ENCODE data around the gene MAPK1. TPM values are rescaled to one million over a fixed set of nuclear protein-coding genes. Genes with fewer than 3 reads are reported as not detected.

Gene MAPK1
- total RNA-seq, 2 experiments from 2014 or later: 74.0 to 82.6 TPM

GRCh38 chr22:21762712-21763581 is 104.5 kb downstream of the MAPK1 start:
- DNase-seq: peak; percentile 60
- H3K27ac Mint-ChIP-seq: peak overlapping the region; percentile 46
- H3K27me3 Mint-ChIP-seq (ENCODE audit: low read depth): no peaks in the 10 kb centered on the region
- H3K36me3 Mint-ChIP-seq (ENCODE audit: low read depth): peaks cover 28% of the 10 kb centered on the region
- no peak overlapping the region for H3K4me3 Mint-ChIP-seq
- CTCF ChIA-PET: interaction anchor here (0.5 kb wide), 1 partner anchor 18 kb away, joined by 4 read pairs; no protein-coding TSS in a partner anchor
- peaks cover 51% of the 10 kb centered on the region for H3K4me1 Mint-ChIP-seq (ENCODE audit: low read depth)
- H3K9me3 Mint-ChIP-seq: no peaks in the 10 kb centered on the region
- intact Hi-C loops (cut with micrococcal nuclease): no loop called here

GRCh38 chr22:21761994-21762680 is 105.3 kb downstream of the MAPK1 start:
- peaks cover 24% of the 10 kb centered on the region for H3K36me3 Mint-ChIP-seq (ENCODE audit: low read depth)
- CTCF ChIA-PET: no interaction called here
- H3K27me3 Mint-ChIP-seq (ENCODE audit: low read depth): no peaks in the 10 kb centered on the region
- H3K9me3 Mint-ChIP-seq: no peaks in the 10 kb centered on the region
- intact Hi-C loops (cut with micrococcal nuclease): no loop called here
- H3K4me1 Mint-ChIP-seq (ENCODE audit: low read depth): peaks cover 44% of the 10 kb centered on the region
- DNase-seq: no peak
- H3K4me3 Mint-ChIP-seq: no peak overlapping the region
- H3K27ac Mint-ChIP-seq: no peak overlapping the region

- H3K27ac Mint-ChIP-seq: no peak overlapping the region
Measured at GRCh38 chr22:21761086-21761485, 106.4 kb downstream of the MAPK1 start.

GRCh38 chr22:21760640-21761039 is 106.8 kb downstream of the MAPK1 start:
- CTCF ChIA-PET: interaction anchor here (1.2 kb wide), 1 partner anchor 12 kb away, joined by 3 read pairs; no protein-coding TSS in a partner anchor
- Mint-ChIP-seq H3K27me3 (ENCODE audit: low read depth) (no peaks in the 10 kb centered on the region), H3K9me3 (no peaks in the 10 kb centered on the region), H3K4me3 (no peak overlapping the region), H3K27ac (no peak overlapping the region), H3K4me1 (ENCODE audit: low read depth) (peaks cover 35% of the 10 kb centered on the region), H3K36me3 (ENCODE audit: low read depth) (peaks cover 25% of the 10 kb centered on the region)
- no peak for DNase-seq
- intact Hi-C loops (cut with micrococcal nuclease): no loop called here

More at GRCh38 chr22:21761086-21761485, 106.4 kb downstream of the MAPK1 start:
- no peak overlapping the region for H3K4me3 Mint-ChIP-seq
- peaks cover 36% of the 10 kb centered on the region for H3K4me1 Mint-ChIP-seq (ENCODE audit: low read depth)
- intact Hi-C loops (cut with micrococcal nuclease): no loop called here
- no peaks in the 10 kb centered on the region for H3K27me3 Mint-ChIP-seq (ENCODE audit: low read depth)
- DNase-seq: no peak
- H3K36me3 Mint-ChIP-seq (ENCODE audit: low read depth): peaks cover 24% of the 10 kb centered on the region
- no peaks in the 10 kb centered on the region for H3K9me3 Mint-ChIP-seq
- CTCF ChIA-PET: interaction anchor here (1.2 kb wide), 1 partner anchor 12 kb away, joined by 3 read pairs; no protein-coding TSS in a partner anchor

GRCh38 chr22:21759646-21760376 is 107.6 kb downstream of the MAPK1 start:
- CTCF ChIA-PET: no interaction called here
- intact Hi-C loops (cut with micrococcal nuclease): no loop called here
- H3K9me3 Mint-ChIP-seq: no peaks in the 10 kb centered on the region
- no peak overlapping the region for H3K27ac Mint-ChIP-seq
- no peak overlapping the region for H3K4me3 Mint-ChIP-seq
- no peaks in the 10 kb centered on the region for H3K27me3 Mint-ChIP-seq (ENCODE audit: low read depth)
- H3K36me3 Mint-ChIP-seq (ENCODE audit: low read depth): peaks cover 21% of the 10 kb centered on the region
- peaks cover 28% of the 10 kb centered on the region for H3K4me1 Mint-ChIP-seq (ENCODE audit: low read depth)
- no peak for DNase-seq

GRCh38 chr22:21759093-21759492 is 108.4 kb downstream of the MAPK1 start:
- CTCF ChIA-PET: no interaction called here
- no peak for DNase-seq
- intact Hi-C loops (cut with micrococcal nuclease): no loop called here
- Mint-ChIP-seq H3K4me1 (ENCODE audit: low read depth) (peaks cover 21% of the 10 kb centered on the region), H3K36me3 (ENCODE audit: low read depth) (peaks cover 20% of the 10 kb centered on the region), H3K27ac (no peak overlapping the region), H3K27me3 (ENCODE audit: low read depth) (no peaks in the 10 kb centered on the region), H3K9me3 (no peaks in the 10 kb centered on the region), H3K4me3 (no peak overlapping the region)

GRCh38 chr22:21758091-21758864 is 109.2 kb downstream of the MAPK1 start:
- Mint-ChIP-seq H3K4me3 (no peak overlapping the region), H3K27ac (no peak overlapping the region)
- CTCF ChIA-PET: no interaction called here

GRCh38 chr22:21755851-21756284 is 111.6 kb downstream of the MAPK1 start:
- H3K9me3 Mint-ChIP-seq: no peaks in the 10 kb centered on the region

More at GRCh38 chr22:21758091-21758864, 109.2 kb downstream of the MAPK1 start:
- Mint-ChIP-seq H3K9me3 (no peaks in the 10 kb centered on the region), H3K27me3 (ENCODE audit: low read depth) (no peaks in the 10 kb centered on the region), H3K4me1 (ENCODE audit: low read depth) (peaks cover 15% of the 10 kb centered on the region), H3K36me3 (ENCODE audit: low read depth) (peaks cover 12% of the 10 kb centered on the region)
- no peak for DNase-seq
- intact Hi-C loops (cut with micrococcal nuclease): no loop called here

GRCh38 chr22:21754523-21754922 is 112.9 kb downstream of the MAPK1 start:
- Mint-ChIP-seq H3K4me3 (no peak overlapping the region), H3K9me3 (no peaks in the 10 kb centered on the region), H3K27me3 (ENCODE audit: low read depth) (no peaks in the 10 kb centered on the region), H3K36me3 (ENCODE audit: low read depth) (peaks cover 6% of the 10 kb centered on the region), H3K27ac (no peak overlapping the region), H3K4me1 (ENCODE audit: low read depth) (no peaks in the 10 kb centered on the region)
- CTCF ChIA-PET: interaction anchor here (0.6 kb wide), 1 partner anchor 72 kb away, joined by 3 read pairs; no protein-coding TSS in a partner anchor
- intact Hi-C loops (cut with micrococcal nuclease): no loop called here
- DNase-seq: no peak

More at GRCh38 chr22:21755851-21756284, 111.6 kb downstream of the MAPK1 start:
- Mint-ChIP-seq H3K36me3 (ENCODE audit: low read depth) (peaks cover 6% of the 10 kb centered on the region), H3K4me1 (ENCODE audit: low read depth) (no peaks in the 10 kb centered on the region), H3K27ac (no peak overlapping the region), H3K27me3 (ENCODE audit: low read depth) (no peaks in the 10 kb centered on the region), H3K4me3 (no peak overlapping the region)
- intact Hi-C loops (cut with micrococcal nuclease): no loop called here
- CTCF ChIA-PET: no interaction called here
- no peak for DNase-seq

- Mint-ChIP-seq H3K4me3 (no peak overlapping the region), H3K9me3 (no peaks in the 10 kb centered on the region), H3K36me3 (ENCODE audit: low read depth) (peaks cover 6% of the 10 kb centered on the region), H3K4me1 (ENCODE audit: low read depth) (no peaks in the 10 kb centered on the region), H3K27me3 (ENCODE audit: low read depth) (no peaks in the 10 kb centered on the region), H3K27ac (no peak overlapping the region)
- intact Hi-C loops (cut with micrococcal nuclease): no loop called here
- no peak for DNase-seq
- CTCF ChIA-PET: interaction anchor here (0.7 kb wide), 1 partner anchor 42 kb away, joined by 3 read pairs; no protein-coding TSS in a partner anchor
Measured at GRCh38 chr22:21753374-21754111, 113.9 kb downstream of the MAPK1 start.

- no peak for DNase-seq
- CTCF ChIA-PET: interaction anchor here (0.5 to 0.6 kb wide), 2 partner anchors 29 kb away, joined by 3 to 5 read pairs; no protein-coding TSS in a partner anchor
- Mint-ChIP-seq H3K36me3 (ENCODE audit: low read depth) (peaks cover 6% of the 10 kb centered on the region), H3K27ac (no peak overlapping the region), H3K4me3 (no peak overlapping the region), H3K27me3 (ENCODE audit: low read depth) (no peaks in the 10 kb centered on the region), H3K4me1 (ENCODE audit: low read depth) (no peaks in the 10 kb centered on the region), H3K9me3 (no peaks in the 10 kb centered on the region)
- intact Hi-C loops (cut with micrococcal nuclease): no loop called here
Measured at GRCh38 chr22:21752276-21752675, 115.2 kb downstream of the MAPK1 start.
